Sigmoid colon (tissue), 4 donors: Measurements from ENCODE around the gene APOBEC4.

ENCODE experiments used
- CTCF ChIP-seq, 4 experiments: fragments of 450-650 bp in 3 of 4; fragments of 200-600 bp in 1 of 4; IDR thresholded peaks; one replicate each; pipeline ENCODE4 v1.5.1; 2016 to 2019; ENCODE audit warnings: antibody characterized with exemption in 4 of 4, mild to moderate bottlenecking in 3 of 4, moderate library complexity in 2 of 4
- POLR2A ChIP-seq, 2 donors: fragments of 450-650 bp; IDR thresholded peaks; one replicate each; pipeline ENCODE4 v1.6.1; 2016; ENCODE audit warnings: antibody characterized with exemption in 2 of 2, mild to moderate bottlenecking in 2 of 2, moderate library complexity in 2 of 2
- POLR2AphosphoS5 ChIP-seq, 4 donors: sonication (generic); formaldehyde crosslinking; IDR thresholded peaks; one replicate each; pipeline ENCODE4 v1.6.1; 2017; ENCODE audit warnings: antibody characterized with exemption in 4 of 4

- TF ChIP-seq CTCF (IDR thresholded peaks at IDR 0.05), result no peak
- no peak for TF ChIP-seq POLR2A (IDR thresholded peaks at IDR 0.05)
- no peak for TF ChIP-seq POLR2AphosphoS5 (IDR thresholded peaks at IDR 0.05)
Measured at GRCh38 chr1:183632114-183632513, 21.0 kb downstream of the APOBEC4 start.
